PC-3 (cell line): ENCODE results near the gene ARL16. TPM values are rescaled to one million over a fixed set of nuclear protein-coding genes. Genes with fewer than 3 reads are reported as not detected.
A peak's percentile ranks its signal among the peaks of the same experiment; 100 is the strongest.

Experiments used
- ATAC-seq: fragments of 200-7000 bp; cut with Tn5 transposase; 2 replicates; pipeline ENCODE4 v1.9.1; 2020; ENCODE audit warnings: mild to moderate bottlenecking, moderate library complexity
- BruUV-seq: library from RNA; stranded (reverse); fragments of 400-500 nt; replicated peaks from 2 replicates; lab custom pipeline; 2021; lab: Mats Ljungman, UMichigan
- CTCF ChIA-PET: fragments of 300-600 bp; sonication (Branson Sonifier 250); formaldehyde crosslinking; loops from one replicate; lab custom pipeline; 2022; ENCODE audit warnings: antibody characterized with exemption; lab: Charles Lee
- POLR2A ChIA-PET: fragments of 300-600 bp; sonication (Branson Sonifier 250); formaldehyde crosslinking; loops from one replicate; lab custom pipeline; 2022; ENCODE audit warnings: antibody characterized with exemption; ENCODE audit not compliant: unreplicated experiment; lab: Charles Lee
- DNase-seq: peaks from one replicate; pipeline ENCODE4 v3.0.0-alpha.2; 2015
- H2AFZ ChIP-seq: fragments of 300-600 bp; sonication (generic); 2 replicates; pipeline ENCODE4 v1.6.0; 2016; ENCODE audit warnings: antibody characterized with exemption, low read length
- H3F3A ChIP-seq: fragments of 300-600 bp; sonication (generic); one replicate; pipeline ENCODE4 v1.6.0; 2017; ENCODE audit warnings: antibody characterized with exemption, low read length, control low read depth, mild to moderate bottlenecking; ENCODE audit not compliant: unreplicated experiment
- H3K27ac ChIP-seq: fragments of 300-600 bp; sonication (generic); 2 replicates; pipeline ENCODE4 v1.5.1; 2016; ENCODE audit warnings: mild to moderate bottlenecking, low read length
- H3K27me3 ChIP-seq: fragments of 300-600 bp; sonication (generic); 2 replicates; pipeline ENCODE4 v1.6.1; 2016; ENCODE audit warnings: low read length, mixed read lengths
- H3K36me3 ChIP-seq: fragments of 300-600 bp; sonication (generic); 2 replicates; pipeline ENCODE4 v1.6.1; 2016; ENCODE audit warnings: low read depth, mixed run types, low read length, mixed read lengths
- H3K4me1 ChIP-seq: fragments of 300-600 bp; sonication (generic); 2 replicates; pipeline ENCODE4 v1.5.1; 2016; ENCODE audit warnings: low read length; ENCODE audit not compliant: insufficient read depth
- H3K4me2 ChIP-seq: fragments of 300-600 bp; sonication (generic); 2 replicates; pipeline ENCODE4 v1.6.0; 2016; ENCODE audit warnings: low read length
- H3K4me3 ChIP-seq: fragments of 300-600 bp; sonication (generic); 2 replicates; pipeline ENCODE4 v1.5.1; 2016; ENCODE audit warnings: mild to moderate bottlenecking, low read length, mixed read lengths
- H3K79me2 ChIP-seq: fragments of 300-600 bp; sonication (generic); 2 replicates; pipeline ENCODE4 v1.6.1; 2017; ENCODE audit warnings: low read length, mixed read lengths
- H3K9ac ChIP-seq: fragments of 300-600 bp; sonication (generic); 2 replicates; pipeline ENCODE4 v1.6.0; 2016; ENCODE audit warnings: mild to moderate bottlenecking, low read length
- H3K9me2 ChIP-seq: fragments of 300-600 bp; sonication (generic); replicated peaks from 2 replicates; pipeline ENCODE4 v1.6.1; 2016; ENCODE audit warnings: mixed run types, low read length, mixed read lengths
- H3K9me3 ChIP-seq: fragments of 300-600 bp; sonication (generic); 2 replicates; pipeline ENCODE4 v1.6.1; 2016; ENCODE audit warnings: low read length, mixed read lengths
- H4K20me1 ChIP-seq: fragments of 300-600 bp; sonication (generic); 2 replicates; pipeline ENCODE4 v1.6.1; 2016; ENCODE audit warnings: low read length, mixed read lengths
- EZH2 ChIP-seq: fragments of 300-600 bp; sonication (generic); IDR thresholded peaks from one replicate; pipeline ENCODE4 v1.6.1; 2017; ENCODE audit warnings: antibody characterized with exemption, mild to moderate bottlenecking, low read length; ENCODE audit not compliant: unreplicated experiment
- EZH2phosphoT487 ChIP-seq: fragments of 300-600 bp; sonication (generic); IDR thresholded peaks from 2 replicates; pipeline ENCODE4 v1.6.1; 2018; ENCODE audit warnings: mild to moderate bottlenecking, antibody characterized with exemption, low read length, borderline replicate concordance
- intact Hi-C: fragments of 100-400 bp; cut with micrococcal nuclease; formaldehyde crosslinking; loops from 2 replicates; pipeline ENCODE4 v1.9.0; 2023
- total RNA-seq: library from RNA; depleted of rRNA; stranded (reverse); fragments of >200 nt; gene quantifications from 2 replicates; pipeline ENCODE4 v1.2.3, GENCODE V29; 2014
- TF ChIP-seq, protein P1 (sequence below): fragments of 300-600 bp; sonication (generic); conservative IDR thresholded peaks from 2 replicates; pipeline ENCODE4 v1.5.1; 2017; ENCODE audit warnings: antibody characterized with exemption, low read depth, mild to moderate bottlenecking, low read length

Gene ARL16
- total RNA-seq, 1 experiment from 2014 or later: 68.8 TPM

- POLR2A ChIA-PET: no interaction called here
- ATAC-seq (peak; percentile 5), DNase-seq (peak; percentile 9)
- no peaks in the 10 kb centered on the region for H3K9me3 ChIP-seq
- peak overlapping the region; percentile 71 for H2AFZ ChIP-seq
- intact Hi-C loops: loop anchor here (2.0 kb wide), 1 partner anchor 29 kb away; the partner anchor contains the start of genes NPLOC4 and TSPAN10
- H4K20me1 ChIP-seq: no peaks in the 10 kb centered on the region
- peaks cover 35% of the 10 kb centered on the region for H3K4me1 ChIP-seq
- peaks cover 14% of the 10 kb centered on the region for H3K36me3 ChIP-seq
- H3K27me3 ChIP-seq: no peaks in the 10 kb centered on the region
- peak overlapping the region; percentile 100 for H3K4me2 ChIP-seq
- peak overlapping the region; percentile 98 for H3K9ac ChIP-seq
- peak overlapping the region; percentile 93 for H3K4me3 ChIP-seq
- H3K79me2 ChIP-seq: peaks cover 55% of the 10 kb centered on the region
- no TSS peak for BruUV-seq
- TF ChIP-seq EZH2phosphoT487 (no peak), EZH2 (no peak)
- TF ChIP-seq, protein P1, sequence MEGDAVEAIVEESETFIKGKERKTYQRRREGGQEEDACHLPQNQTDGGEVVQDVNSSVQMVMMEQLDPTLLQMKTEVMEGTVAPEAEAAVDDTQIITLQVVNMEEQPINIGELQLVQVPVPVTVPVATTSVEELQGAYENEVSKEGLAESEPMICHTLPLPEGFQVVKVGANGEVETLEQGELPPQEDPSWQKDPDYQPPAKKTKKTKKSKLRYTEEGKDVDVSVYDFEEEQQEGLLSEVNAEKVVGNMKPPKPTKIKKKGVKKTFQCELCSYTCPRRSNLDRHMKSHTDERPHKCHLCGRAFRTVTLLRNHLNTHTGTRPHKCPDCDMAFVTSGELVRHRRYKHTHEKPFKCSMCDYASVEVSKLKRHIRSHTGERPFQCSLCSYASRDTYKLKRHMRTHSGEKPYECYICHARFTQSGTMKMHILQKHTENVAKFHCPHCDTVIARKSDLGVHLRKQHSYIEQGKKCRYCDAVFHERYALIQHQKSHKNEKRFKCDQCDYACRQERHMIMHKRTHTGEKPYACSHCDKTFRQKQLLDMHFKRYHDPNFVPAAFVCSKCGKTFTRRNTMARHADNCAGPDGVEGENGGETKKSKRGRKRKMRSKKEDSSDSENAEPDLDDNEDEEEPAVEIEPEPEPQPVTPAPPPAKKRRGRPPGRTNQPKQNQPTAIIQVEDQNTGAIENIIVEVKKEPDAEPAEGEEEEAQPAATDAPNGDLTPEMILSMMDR: no peak
- CTCF ChIA-PET: no interaction called here
- H3K9me2 ChIP-seq: no peaks in the 10 kb centered on the region
- no peaks in the 10 kb centered on the region for H3F3A ChIP-seq
- H3K27ac ChIP-seq: peak overlapping the region; percentile 69
Observed at GRCh38 chr17:81665205-81666091, 18.1 kb downstream of the ARL16 start.

DNA sequence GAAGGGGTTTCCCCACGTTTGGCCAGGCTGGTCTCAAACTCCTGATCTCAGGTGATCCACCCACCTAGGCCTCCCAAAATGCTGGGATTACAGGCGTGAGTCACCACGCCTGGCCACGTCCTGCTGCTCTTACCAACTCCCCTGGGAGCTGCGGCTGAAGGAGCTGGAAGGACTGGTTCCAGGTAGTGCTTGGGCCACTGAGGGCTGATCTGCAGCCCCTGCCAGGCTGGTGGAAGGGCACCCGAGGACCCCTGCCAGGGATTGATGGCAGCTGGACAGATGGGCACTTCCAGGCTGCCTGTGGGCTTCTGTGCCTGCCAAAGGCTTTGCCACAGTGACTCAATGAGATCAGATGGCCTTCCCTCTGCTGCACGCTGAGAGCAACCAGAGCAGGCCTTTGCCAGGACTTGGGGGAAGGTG lies 19.5 kb downstream of the ARL16 start:
- H3K79me2 ChIP-seq: peaks cover 41% of the 10 kb centered on the region
- H3F3A ChIP-seq: no peaks in the 10 kb centered on the region
- ChIA-PET CTCF (no interaction called here), POLR2A (no interaction called here)
- peaks cover 4% of the 10 kb centered on the region; the same call in 1 of the 2 replicates for H3K36me3 ChIP-seq
- H3K9ac ChIP-seq: no peak overlapping the region
- no peak overlapping the region for H3K27ac ChIP-seq
- no TSS peak for BruUV-seq
- H3K4me3 ChIP-seq: no peak overlapping the region
- peaks cover 46% of the 10 kb centered on the region for H3K4me1 ChIP-seq
- TF ChIP-seq, protein P1: no peak
- TF ChIP-seq EZH2 (no peak), EZH2phosphoT487 (no peak)
- H2AFZ ChIP-seq: no peak overlapping the region
- no peak for ATAC-seq
- no peaks in the 10 kb centered on the region for H3K27me3 ChIP-seq
- no peak overlapping the region for H3K4me2 ChIP-seq
- peak; percentile 65 for DNase-seq
- intact Hi-C loops: no loop called here
- no peaks in the 10 kb centered on the region for H3K9me3 ChIP-seq
- no peaks in the 10 kb centered on the region for H4K20me1 ChIP-seq
- H3K9me2 ChIP-seq: no peaks in the 10 kb centered on the region

GRCh38 chr17:81662002-81662401 lies 21.6 kb downstream of the ARL16 start:
- Histone ChIP-seq H3K4me2 (no peak overlapping the region), H3K9ac (no peak overlapping the region), H3K9me2 (no peaks in the 10 kb centered on the region), H3K9me3 (no peaks in the 10 kb centered on the region), H3K27me3 (no peaks in the 10 kb centered on the region), H3K36me3 (no peaks in the 10 kb centered on the region), H3F3A (no peaks in the 10 kb centered on the region), H4K20me1 (no peaks in the 10 kb centered on the region), H3K79me2 (peaks cover 21% of the 10 kb centered on the region), H2AFZ (no peak overlapping the region), H3K4me3 (no peak overlapping the region), H3K27ac (no peak overlapping the region), H3K4me1 (peaks cover 36% of the 10 kb centered on the region)
- ChIA-PET POLR2A (no interaction called here), CTCF (no interaction called here)
- TF ChIP-seq, protein P1: no peak
- TF ChIP-seq EZH2 (no peak), EZH2phosphoT487 (no peak)
- ATAC-seq (no peak), DNase-seq (no peak)
- intact Hi-C loops: no loop called here
- no TSS peak for BruUV-seq
